ENCODE data around the gene H6PD.

The H6PD gene

DNA sequence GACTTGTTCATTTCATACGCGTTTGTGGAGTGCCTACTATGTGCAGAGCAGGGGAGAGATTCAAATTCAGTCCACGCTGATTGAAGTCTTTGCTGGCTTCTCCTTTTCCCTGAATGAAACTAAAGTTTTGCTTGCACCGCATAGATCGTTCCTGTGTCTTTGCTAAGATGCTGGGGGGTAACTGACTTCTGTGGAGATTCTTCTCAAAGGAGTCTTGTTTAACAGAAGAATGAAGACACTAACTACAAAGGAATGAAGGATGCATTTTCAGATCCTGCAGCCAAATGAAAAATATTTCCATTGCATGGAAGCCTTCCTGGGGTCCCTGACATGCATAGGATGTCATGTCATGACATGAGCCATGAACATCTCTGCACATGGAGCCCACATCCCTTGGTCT is 26.9 kb upstream of the H6PD start:
- DNase-seq (ENCODE audit: insufficient read length, low spot score) (no peak), FAIRE-seq (no peak)
- TF ChIP-seq, protein P1, sequence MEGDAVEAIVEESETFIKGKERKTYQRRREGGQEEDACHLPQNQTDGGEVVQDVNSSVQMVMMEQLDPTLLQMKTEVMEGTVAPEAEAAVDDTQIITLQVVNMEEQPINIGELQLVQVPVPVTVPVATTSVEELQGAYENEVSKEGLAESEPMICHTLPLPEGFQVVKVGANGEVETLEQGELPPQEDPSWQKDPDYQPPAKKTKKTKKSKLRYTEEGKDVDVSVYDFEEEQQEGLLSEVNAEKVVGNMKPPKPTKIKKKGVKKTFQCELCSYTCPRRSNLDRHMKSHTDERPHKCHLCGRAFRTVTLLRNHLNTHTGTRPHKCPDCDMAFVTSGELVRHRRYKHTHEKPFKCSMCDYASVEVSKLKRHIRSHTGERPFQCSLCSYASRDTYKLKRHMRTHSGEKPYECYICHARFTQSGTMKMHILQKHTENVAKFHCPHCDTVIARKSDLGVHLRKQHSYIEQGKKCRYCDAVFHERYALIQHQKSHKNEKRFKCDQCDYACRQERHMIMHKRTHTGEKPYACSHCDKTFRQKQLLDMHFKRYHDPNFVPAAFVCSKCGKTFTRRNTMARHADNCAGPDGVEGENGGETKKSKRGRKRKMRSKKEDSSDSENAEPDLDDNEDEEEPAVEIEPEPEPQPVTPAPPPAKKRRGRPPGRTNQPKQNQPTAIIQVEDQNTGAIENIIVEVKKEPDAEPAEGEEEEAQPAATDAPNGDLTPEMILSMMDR (IDR thresholded peaks at IDR 0.05; ENCODE audit: insufficient read depth, missing control alignments), result no peak

DNA sequence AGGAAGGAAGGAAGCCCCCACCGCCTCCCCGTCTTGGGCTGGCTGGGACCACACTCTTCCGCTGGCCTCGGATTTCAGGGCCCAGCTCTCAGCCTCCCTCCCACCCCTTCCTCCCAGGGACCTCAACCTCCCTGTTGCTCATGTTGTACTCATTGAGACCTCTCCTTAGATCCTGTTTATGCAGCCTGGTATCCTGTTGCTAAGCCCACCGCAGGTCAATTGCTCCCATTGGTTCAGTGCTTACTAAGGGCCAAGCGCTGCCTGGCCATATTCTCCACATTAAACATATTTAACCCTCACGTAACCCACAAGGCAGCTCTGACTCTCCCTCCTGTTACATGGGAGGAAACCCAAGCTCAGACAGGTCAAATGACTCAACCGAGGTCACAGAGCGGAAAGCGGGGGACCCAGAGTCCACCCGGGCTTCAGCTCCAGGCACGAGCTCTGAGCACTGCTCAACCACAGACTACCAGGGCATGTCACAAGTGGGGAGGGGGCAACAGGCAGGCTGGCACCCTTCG is 23.2 kb upstream of the H6PD start:
- no peak for FAIRE-seq
- TF ChIP-seq, protein P1 (IDR thresholded peaks at IDR 0.05; ENCODE audit: insufficient read depth, missing control alignments), result no peak

DNA sequence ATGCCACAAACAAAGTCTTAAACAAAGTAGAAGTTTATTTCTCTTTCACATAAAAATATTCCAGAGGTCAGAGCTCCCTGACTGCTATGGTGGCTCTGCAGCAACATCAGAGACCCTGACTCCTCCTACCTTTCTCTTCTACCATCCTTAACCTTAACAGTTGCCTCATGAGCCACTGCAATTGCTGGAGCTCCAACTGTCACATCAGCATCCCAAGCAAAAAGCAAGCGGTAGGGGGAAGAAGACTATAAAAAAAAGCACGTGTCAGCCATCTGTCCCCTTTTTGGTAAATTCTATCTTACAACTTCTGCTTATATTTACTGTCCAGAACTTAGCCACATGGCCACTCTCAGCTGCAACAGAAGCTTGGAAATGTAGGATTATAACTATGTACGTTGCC is 21.8 kb upstream of the H6PD start:
- FAIRE-seq (no peak), DNase-seq (ENCODE audit: insufficient read length, low spot score) (no peak)
- TF ChIP-seq, protein P1 (IDR thresholded peaks at IDR 0.05; ENCODE audit: insufficient read depth, missing control alignments), result no peak

More for the DNA sequence above, 23.2 kb upstream of the H6PD start:
- DNase-seq (ENCODE audit: insufficient read length, low spot score), result no peak

DNA sequence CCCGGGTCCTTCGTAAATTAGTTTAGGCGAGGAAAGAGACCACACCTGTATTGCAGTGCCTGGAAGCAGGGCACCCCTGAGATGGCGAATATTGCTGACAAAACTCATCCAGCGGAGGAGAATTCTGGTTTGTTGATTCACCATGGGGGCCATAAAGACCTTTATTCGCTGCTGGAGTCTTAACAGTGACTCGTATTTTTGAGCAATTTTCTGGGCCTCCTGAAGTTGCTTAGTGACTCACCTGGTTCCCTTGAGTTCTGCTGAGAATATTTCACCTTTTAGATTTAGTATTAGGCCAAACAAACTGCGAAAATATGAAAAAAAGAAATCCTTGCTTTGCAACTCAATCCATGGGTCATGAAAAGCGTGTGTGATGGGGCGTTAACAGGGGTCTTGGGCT is 20.6 kb upstream of the H6PD start:
- FAIRE-seq (no peak), DNase-seq (ENCODE audit: insufficient read length, low spot score) (no peak)
- TF ChIP-seq, protein P1 (IDR thresholded peaks at IDR 0.05; ENCODE audit: insufficient read depth, missing control alignments), result no peak

DNA sequence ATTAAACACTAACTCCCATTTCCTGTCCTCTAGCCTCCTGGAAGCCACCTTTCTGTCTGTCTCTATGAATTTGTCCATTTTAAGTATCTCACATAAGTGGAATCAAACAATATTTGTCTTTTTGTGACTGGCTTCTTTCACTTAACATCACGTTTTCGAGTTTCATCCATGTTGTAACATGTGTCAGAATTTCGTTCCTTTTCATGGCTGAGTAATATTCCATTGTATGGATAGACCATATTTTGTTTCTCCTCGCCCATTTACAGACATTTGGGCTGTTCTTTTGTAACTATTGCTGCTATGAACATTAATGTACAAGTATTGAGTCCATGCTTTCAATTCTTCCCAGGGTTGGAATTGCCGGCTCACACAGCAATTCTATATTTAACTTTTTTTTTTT is 15.7 kb upstream of the H6PD start:
- TF ChIP-seq, protein P1 (IDR thresholded peaks at IDR 0.05; ENCODE audit: insufficient read depth, missing control alignments), result no peak
- FAIRE-seq (no peak), DNase-seq (ENCODE audit: insufficient read length, low spot score) (no peak)

DNA sequence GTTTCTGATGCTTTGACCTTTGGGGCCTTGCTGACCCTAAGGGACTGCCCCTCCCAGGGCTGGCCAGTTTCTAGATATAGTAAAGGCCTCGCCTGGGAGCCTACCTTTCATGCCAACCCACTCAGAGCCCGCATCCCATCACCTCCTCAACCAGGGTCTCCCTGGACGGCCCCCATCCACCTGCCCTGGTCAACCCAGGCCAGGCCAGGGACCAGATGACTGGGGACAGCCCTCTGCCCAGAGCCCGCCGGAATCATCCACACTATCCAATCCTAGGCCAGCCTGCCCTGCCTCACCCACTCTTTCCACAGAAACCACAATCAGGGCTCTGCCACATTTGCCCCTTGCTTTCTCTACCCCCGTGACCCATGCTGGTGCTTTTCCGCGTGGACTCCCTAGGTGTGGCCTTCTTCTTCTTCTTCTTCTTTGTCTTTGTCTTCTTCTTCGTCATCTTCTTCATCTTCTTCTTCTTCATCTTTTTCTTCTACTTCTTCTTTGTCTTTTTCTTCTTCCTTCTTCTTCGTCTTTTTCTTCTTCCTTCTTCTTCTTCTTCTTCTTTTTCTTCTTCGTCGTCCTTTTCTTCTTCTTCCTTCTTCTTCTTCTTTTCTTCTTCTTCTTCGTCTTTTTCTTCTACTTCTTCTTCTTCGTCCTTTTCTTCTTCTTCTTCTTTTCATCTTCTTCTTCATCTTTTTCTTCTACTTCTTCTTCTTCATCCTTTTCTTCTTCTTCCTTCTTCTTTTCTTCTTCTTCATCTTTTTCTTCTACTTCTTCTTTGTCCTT is 11.5 kb upstream of the H6PD start:
- FAIRE-seq (no peak), DNase-seq (ENCODE audit: insufficient read length, low spot score) (no peak)
- TF ChIP-seq, protein P1 (IDR thresholded peaks at IDR 0.05; ENCODE audit: insufficient read depth, missing control alignments), result no peak

Data from D721Med (cell line).